SK-MEL-5 (cell line): ENCODE data around the gene FLRT2. TPM values are rescaled to one million over a fixed set of nuclear protein-coding genes. Genes with fewer than 3 reads are reported as not detected.

Source experiments
- DNase-seq: peaks from one replicate; pipeline ENCODE4 v3.0.0-alpha.2; 2016; ENCODE audit warnings: low read depth, low spot score
- in situ Hi-C: cut with HindIII; loops from 2 replicates; pipeline ENCODE4 v1.10.0; 2016; ENCODE audit warnings: low sequenced_read_pairs, high pct_unique_total_duplicates, low pct_unique_long_range_greater_than_20kb
- polyA plus RNA-seq, 2 experiments: library from polyadenylated mRNA; depleted of rRNA; stranded (reverse); fragments of >200 nt; gene quantifications; 2 replicates each; pipeline ENCODE4 v1.2.3, GENCODE V29; 2015
- total RNA-seq: library from RNA; depleted of rRNA; stranded (reverse); fragments of >200 nt; shearing (Covaris generic); gene quantifications from 2 replicates; pipeline ENCODE4 v1.2.3, GENCODE V29; 2014; rRNA removed

Gene FLRT2, protein sequence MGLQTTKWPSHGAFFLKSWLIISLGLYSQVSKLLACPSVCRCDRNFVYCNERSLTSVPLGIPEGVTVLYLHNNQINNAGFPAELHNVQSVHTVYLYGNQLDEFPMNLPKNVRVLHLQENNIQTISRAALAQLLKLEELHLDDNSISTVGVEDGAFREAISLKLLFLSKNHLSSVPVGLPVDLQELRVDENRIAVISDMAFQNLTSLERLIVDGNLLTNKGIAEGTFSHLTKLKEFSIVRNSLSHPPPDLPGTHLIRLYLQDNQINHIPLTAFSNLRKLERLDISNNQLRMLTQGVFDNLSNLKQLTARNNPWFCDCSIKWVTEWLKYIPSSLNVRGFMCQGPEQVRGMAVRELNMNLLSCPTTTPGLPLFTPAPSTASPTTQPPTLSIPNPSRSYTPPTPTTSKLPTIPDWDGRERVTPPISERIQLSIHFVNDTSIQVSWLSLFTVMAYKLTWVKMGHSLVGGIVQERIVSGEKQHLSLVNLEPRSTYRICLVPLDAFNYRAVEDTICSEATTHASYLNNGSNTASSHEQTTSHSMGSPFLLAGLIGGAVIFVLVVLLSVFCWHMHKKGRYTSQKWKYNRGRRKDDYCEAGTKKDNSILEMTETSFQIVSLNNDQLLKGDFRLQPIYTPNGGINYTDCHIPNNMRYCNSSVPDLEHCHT
- total RNA-seq, result 2.1 and 2.2 TPM in 2 replicates
- 1.3 and 2.2 TPM in 2 replicates for polyA plus RNA-seq (2015; cell fraction: cytosol; rRNA removed)
- 2.4 and 14.6 TPM in 2 replicates for polyA plus RNA-seq (2015; cell fraction: nucleus; rRNA removed)

DNA sequence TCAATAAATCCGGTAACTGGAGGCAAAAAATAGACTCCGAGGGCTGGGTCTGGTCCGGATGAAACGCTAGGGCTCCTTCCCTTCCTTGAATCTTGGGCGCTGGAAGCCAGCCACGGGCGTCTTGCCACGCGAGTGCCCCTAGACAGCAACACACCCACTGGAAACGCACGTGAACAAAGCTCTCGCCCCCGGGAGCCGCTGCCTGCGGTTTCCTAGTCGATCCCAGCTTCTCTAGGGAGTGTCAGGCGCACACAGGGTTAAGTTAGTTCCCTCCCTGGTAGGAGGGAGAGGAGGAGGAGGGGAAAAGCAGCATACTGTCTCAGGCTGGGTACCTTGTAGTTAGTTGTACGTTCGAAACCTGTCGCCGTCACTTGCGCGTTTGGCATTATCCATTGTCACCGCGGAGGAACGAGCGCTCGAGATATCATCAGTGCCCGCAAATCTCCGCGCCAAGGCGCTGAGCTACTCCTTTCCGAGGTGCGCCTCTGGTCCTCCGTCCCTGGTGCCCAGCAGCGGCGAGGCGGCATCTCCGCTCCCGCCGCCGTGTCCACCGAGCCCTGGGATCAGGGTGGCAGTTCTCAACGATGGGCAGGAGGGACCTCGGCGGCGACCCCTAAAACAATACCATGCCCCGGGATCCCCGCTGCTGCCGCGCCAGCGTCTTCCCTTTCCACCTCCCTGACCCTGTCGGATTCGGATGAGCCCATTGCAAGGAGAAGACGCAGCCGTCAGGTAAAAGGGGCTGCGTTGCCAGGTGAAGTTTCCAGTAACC is at the start of gene FLRT2:
TSS of gene FLRT2 (plus strand) at position 342 of the 772 bp plus-strand sequence. CDS start 91,371 bp downstream, outside the sequence.
- in situ Hi-C loops, result no loop called here

DNA sequence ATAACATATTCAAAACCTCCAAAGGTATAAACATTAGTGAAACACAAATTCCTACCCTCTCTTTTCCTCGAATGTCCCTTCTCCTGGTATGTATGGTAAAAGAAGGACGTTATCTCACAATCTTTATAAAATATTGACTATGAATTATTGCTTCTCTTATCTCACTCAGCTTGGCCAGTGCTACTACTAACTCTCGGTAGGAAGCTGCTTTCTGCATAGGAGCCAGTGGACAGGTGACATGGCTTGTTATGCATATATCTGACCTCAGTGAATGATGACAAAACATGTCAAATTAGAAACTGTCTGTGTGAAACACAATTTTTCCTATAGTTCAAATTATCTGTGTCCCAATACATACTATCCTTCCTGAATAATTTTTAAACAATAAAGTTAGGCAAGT is 48.5 kb upstream of the FLRT2 start:
- DNase-seq, result no peak
- in situ Hi-C loops, result no loop called here

More for the DNA sequence above, at the start of gene FLRT2:
- no peak for DNase-seq

DNA sequence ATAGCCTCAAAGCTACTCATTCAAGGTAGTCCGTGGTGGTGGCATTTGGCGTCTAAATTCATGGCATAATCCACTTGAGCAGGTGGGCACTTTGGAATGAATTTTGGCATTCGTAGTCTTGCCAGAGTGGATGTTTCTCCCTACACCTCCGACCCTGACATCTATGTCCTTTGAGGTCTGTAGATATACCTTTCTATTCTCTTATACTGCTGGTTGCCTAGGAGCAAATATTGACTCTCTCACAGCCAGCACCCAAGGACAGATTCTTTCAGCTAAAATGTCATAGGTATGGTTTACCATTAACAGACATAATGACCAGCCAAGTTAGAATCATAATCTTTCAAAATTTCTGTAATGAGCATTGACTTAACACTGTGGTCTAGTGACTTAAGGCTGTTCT is 47.4 kb upstream of the FLRT2 start:
- in situ Hi-C loops, result no loop called here
- DNase-seq, result no peak

DNA sequence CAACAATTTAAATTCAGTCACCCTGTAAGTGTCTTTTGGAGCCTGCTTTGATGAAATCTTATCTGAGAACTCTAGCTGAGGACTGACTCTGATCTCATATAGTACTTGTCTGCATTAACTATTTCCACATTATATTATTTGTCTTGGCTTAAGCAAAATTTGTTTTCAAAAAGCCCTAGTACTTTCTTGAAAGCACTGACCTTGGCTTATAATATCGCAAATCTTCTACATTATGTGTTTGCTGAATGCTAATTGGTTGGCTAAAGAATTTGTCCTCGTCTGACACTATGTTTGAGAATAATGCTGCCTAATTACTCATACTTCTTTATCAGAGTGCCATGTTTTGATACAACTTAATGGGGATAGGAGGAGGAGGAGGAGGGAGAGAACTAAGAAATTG is 46.9 kb upstream of the FLRT2 start:
- in situ Hi-C loops, result no loop called here
- DNase-seq, result no peak

DNA sequence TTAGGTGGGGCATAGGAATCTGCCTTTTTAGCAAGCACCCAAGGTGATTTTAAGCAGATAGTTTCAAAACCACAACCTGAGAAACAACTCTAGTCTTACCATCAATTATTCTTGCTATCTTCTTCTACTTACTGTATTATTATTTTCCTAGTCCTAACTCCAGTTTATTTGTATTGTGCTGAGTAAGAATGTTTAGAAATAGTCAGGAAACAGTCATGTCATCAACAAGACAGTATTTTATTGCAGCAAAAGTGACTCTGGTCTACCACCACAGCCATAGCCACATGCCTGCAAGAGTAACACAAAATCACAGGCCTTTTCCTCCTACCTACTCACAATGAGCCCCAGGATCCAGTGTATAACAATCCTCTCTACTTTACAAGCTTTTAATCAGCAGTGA is 46.3 kb upstream of the FLRT2 start:
- no peak for DNase-seq
- in situ Hi-C loops, result no loop called here

DNA sequence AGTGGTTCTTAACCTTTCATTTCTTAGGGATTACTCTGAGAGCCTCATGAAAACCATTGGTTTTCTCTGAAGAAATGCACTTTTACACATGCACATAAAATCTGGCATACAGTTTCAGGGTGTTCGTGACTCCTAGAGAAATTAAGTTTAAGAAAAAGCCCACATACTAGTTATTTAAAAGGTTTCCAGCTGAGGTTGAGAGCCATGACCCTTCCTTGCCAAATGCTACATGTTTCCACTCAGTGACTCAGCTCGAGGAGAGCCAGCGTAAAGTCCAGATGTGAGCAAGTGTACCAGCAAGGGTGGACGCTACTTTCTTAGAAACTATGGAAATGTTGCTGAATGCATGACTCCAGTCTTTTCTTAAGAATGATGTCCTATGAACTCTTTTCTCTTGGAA is 42.7 kb upstream of the FLRT2 start:
- in situ Hi-C loops, result no loop called here
- DNase-seq, result no peak

DNA sequence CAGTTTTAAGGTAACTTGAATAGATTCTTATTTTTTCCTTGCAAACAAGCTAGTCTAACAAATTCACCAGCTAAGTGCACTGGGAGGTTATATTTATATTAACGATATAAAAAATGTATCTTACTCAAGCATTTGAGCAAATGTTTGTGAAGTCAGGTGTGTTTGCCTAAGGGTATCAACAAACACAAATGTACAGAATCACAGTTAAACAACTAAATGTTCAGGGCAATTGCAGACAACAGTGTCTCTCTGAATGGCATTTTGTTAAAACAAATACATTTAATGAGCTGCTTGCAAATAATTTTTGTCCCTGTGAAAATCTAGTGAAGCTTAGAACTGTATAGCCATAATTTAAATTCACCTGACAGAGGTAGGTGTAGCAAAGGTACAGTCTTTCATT is 28.2 kb upstream of the FLRT2 start:
- in situ Hi-C loops, result no loop called here

DNA sequence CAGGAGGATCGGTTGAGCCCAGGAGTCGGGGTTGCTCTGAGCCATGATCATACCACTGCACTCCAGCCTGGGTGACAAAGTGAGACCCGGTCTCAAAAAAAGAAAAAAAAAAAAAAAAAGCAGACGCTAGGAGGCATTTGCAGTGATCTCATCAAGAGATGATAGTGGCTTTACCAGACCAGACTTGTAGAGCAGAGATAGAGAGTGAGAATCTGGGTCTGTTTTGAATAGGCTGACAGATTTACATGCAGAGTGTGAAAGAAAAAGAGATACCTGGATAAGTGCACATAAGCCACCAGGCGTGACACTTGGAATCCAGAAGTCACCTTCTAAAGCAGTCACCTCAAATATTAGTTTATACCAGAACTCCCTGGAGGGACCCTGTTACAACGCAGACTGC is 21.1 kb upstream of the FLRT2 start:
- no peak for DNase-seq
- in situ Hi-C loops, result no loop called here

More for the DNA sequence above, 28.2 kb upstream of the FLRT2 start:
- DNase-seq, result no peak

DNA sequence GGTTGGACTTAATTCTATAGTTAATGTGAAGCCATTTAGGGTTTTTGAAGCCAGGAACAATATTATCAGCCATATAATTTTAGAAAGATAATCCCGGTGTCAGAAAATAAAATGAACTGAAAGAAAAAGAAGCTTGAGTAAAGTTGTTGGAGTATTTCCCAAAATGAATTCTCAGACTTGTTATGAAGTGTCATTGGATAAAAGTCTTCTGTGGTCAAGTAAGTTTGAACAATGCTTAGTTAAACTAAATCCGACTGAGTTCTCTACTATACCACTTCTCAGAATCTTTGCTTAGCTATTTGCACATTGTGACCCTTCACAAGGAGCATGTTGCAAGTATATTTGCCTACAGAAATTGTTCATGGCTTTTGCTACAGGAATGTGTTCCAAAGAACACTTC is 17.5 kb upstream of the FLRT2 start:
- in situ Hi-C loops, result no loop called here
- no peak for DNase-seq

DNA sequence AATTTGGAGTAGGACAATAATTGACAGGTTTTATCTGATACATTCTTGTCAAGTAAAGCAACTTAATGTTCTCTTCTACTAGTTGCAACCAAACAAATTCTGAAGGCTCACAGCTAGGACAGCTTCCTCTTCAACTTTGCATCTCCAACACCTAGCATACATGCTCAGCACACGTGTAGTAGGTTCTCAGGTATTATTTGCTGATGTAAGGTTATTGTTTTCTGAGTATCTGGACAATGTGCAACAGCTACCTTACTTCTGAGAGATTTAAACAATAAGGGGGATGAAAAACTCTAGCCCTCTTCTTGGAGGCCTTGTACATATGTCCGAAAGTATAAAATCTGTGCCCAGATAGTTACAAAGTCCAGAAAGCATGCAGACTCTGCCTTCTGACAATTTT is 15.5 kb upstream of the FLRT2 start:
- DNase-seq, result no peak
- in situ Hi-C loops, result no loop called here

DNA sequence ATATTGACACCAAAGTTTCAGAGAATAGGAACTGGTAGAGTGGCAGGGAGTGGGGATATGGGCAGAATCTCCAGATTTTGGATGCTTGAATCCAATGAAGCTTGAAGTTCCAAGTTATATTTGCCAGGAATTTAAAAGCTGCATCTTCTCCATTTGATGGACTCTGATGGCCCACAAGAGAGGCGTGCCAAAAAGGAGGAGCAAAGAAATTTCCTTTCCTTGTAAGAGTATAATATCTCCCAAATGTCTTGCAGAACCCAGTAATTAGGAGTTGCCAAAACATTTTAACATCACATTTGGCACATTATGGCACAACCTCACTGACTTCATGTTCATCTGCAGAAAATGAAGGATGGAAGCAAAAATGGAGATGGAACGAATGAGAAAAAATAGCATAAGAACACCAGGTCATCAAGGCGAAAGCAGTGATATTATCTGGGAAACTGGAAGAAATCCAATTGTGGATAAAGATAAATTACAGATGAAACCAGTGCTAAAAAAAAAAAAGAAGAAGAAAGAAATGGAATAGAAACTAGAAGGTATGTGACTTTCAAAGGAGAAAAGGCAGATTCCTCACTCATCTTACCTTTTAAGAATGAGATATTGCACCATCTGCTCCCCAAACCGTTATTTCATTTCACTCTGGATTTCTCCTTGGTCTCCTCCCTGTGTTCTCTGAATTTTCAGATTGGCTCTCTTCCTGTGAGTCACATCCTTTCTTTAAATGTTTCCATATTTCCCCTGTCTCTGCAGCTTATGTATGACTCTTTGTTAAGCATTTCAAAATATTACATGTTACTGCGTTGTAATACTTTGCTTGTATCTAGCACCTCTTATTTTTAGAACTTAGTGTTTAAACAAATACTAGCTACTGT is 13.5 kb upstream of the FLRT2 start:
- in situ Hi-C loops, result no loop called here
- DNase-seq, result peak; percentile 51

DNA sequence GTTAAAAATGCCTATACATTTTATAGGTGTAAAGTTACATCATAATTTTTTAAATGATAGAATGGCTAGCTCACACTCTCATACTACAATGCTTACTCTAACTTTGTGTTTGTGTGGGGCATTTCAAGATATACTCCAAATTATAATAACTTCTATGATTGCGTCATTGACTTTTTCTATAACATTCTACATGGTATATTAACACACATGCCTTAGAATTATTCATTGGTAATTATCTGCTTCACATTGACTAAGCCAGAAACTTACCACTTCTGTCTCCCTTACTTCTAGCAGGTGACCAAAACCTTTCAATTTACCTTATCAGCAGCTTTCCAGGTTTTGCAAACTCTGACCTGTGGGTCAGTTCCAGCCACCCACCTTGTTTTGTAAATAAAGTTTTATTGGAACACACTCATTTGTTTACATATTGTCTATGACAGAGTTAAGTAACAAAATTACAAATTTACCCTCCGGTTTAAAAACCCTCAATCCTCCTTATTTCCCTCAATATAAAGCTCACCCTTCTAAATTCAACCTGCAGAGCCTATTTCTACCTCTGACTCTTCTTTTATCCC is 12.7 kb upstream of the FLRT2 start:
- no peak for DNase-seq
- in situ Hi-C loops, result no loop called here

DNA sequence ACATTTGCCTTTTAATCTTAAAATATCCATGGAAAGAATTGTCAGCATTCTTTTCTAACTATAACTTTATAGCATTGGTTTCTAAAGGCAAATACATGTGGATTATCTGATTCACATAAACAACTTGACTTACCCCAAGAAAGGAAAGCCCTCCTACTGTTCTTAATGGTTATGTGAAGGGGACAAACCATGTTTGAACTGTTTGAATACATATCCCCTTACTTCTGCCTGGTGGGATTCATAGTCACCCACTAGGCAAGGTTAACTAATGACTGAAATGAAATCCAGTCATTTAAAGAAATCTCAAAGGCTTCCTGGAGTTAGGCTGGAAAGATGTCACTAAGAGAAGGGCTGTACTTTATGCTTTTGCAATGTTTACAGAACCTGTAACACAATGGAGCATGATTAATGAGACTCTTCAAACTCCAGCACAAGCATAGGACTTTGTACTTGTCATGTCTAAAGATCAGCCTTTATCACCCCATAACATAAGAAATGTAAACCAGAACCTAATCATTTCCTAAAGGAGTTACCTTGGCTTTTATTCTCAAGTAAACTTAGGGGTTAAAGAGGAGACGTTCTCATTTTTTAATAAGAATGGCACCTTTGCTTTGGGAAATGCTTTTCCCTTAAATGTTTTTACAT is 10.2 kb upstream of the FLRT2 start:
- DNase-seq, result no peak
- in situ Hi-C loops, result no loop called here

DNA sequence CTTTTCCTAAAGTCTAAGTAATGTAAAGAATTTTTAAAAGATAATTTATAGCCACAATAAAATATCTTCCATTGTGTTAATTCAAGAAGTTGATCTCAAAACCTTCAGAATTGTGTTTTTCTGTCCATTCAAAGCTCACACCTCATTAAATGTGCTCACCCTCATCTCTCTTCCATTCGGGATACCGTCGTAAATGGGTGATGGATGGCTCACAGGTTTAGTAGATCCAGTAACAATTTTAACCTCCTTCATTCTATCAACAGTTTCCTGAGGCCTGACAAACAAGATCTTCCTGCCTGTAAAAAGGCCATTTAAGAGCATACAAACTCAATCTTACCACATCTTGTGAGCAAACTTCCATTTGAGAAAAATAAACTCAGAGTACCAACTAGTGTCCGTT is 9.4 kb upstream of the FLRT2 start:
- in situ Hi-C loops, result no loop called here
- DNase-seq, result no peak

DNA sequence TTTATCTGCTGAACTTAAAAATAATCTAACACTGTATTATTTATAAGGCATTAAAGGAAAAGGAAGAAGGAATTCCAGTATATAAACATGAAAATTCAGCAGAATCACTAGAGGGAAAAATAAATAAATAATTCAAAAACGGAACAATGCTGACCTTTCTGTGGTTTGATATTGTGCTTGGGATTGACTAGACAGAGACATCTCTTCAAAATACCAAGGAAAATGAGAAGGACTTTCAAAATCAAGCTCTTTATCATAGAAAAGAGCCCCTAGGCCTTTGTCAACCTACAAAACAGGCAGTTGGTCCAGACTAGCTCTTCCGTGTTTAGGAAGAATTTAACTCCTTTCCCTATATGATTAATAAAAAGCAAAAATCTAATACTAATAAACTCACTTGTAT is 6.3 kb upstream of the FLRT2 start:
- in situ Hi-C loops, result no loop called here

DNA sequence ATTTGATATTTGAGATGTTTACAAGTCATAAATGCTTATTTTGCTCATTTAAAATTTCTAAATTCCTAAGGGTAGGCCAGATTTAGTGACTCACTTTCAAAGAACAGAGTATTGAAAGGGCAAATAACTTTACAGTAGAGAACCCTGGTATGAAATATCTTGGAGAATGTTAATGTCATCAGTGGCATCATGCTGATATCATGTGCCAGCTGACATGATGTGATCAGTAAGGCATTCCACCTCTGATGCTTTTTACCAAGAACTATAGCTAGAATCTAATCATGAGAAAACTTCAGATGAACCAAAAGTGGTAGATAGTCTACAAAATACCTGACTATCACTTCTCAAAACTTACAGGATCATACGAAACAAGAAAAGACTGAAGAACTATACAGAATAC is 2.9 kb upstream of the FLRT2 start:
- in situ Hi-C loops, result no loop called here
- no peak for DNase-seq

More for the DNA sequence above, 6.3 kb upstream of the FLRT2 start:
- peak; percentile 71 for DNase-seq
